ACC112 (cell line): ENCODE measurements around the gene TEN1.
A peak's percentile ranks its signal among the peaks of the same experiment; 100 is the strongest.

Experiments
- H2AFZ ChIP-seq: fragments of 200-600 bp; sonication (generic); one replicate; pipeline ENCODE4 v1.6.0; 2017; ENCODE audit warnings: antibody characterized with exemption, low read length; ENCODE audit not compliant: unreplicated experiment
- H3K27ac ChIP-seq: fragments of 200-600 bp; sonication (generic); 2 replicates; pipeline ENCODE4 v1.5.1; 2014; ENCODE audit warnings: low read depth, mild to moderate bottlenecking, antibody characterized with exemption, low read length, moderate library complexity
- H3K27me3 ChIP-seq: fragments of 200-600 bp; sonication (generic); 2 replicates; pipeline ENCODE4 v1.6.1; 2014; ENCODE audit warnings: mild to moderate bottlenecking, antibody characterized with exemption, low read length, moderate library complexity, mixed read lengths; ENCODE audit not compliant: insufficient read depth
- H3K36me3 ChIP-seq: fragments of 200-600 bp; sonication (generic); 2 replicates; pipeline ENCODE4 v1.6.1; 2016; ENCODE audit warnings: mild to moderate bottlenecking, antibody characterized with exemption, low read length, moderate library complexity, mixed read lengths; ENCODE audit not compliant: insufficient read depth
- H3K4me1 ChIP-seq: fragments of 200-600 bp; sonication (generic); one replicate; pipeline ENCODE4 v1.6.1; 2016; ENCODE audit warnings: low read length, mixed read lengths; ENCODE audit not compliant: insufficient read depth, unreplicated experiment, control insufficient read depth
- H3K4me3 ChIP-seq: fragments of 200-600 bp; sonication (generic); 2 replicates; pipeline ENCODE4 v1.5.1; 2014; ENCODE audit warnings: mild to moderate bottlenecking, low read depth, low read length
- H3K79me2 ChIP-seq: fragments of 200-600 bp; sonication (generic); one replicate; pipeline ENCODE4 v1.6.0; 2016; ENCODE audit warnings: low read length; ENCODE audit not compliant: control insufficient read depth, unreplicated experiment, insufficient read depth

The TEN1 gene

DNA sequence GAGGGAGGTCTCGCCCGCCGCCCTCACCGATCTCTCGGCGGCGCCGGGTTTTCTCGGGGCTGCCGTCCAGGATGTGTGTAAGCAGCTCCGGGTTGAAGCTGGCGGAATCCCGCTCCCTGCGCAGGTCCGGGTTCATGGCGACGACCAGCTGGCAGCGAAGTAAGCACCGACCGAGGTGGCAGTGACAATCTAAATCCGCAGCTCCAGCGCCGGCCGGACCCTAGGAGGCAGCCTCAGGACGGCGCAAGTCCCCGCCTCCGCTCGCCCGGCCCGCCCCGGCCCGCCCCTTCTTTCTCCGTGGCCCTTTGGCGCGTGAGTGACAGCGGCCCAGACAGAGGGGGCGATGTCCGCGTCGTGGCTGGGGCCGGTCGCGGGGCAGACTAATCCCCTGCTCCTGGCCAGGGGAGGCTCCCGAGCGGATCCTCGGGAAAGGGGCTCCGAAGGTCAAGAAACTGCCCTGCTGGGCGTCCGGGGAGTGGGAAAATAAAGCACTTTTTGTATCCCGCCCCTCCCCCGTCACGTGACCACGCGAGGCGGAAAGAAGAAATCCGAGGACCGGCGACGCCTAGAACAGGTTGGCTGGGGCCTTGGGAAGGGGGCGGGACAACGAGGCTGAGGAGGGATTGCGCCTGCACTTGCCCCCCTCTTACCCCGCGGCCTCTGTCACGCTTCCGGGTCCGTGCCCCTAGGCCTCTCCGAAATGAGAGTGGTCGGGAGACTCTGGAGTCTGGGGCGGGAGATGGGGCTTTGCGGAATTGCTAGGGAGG, at the start of gene TEN1, which contains the start of gene ACOX1:
TSS of gene TEN1 (plus strand) at position 303 of the 767 bp plus-strand sequence. CDS start 6,953 bp downstream, outside the sequence.
TSS of gene ACOX1 (minus strand) at position 229 of the 767 bp plus-strand sequence. CDS start at position 136, 93 bp downstream.
- H3K27ac ChIP-seq: peak within 1 kb of the TSS; percentile 90
- H3K27me3 ChIP-seq: no peaks in the 10 kb centered on the region
- H3K36me3 ChIP-seq: no peaks in the 10 kb centered on the region
- H3K79me2 ChIP-seq: peaks cover 35% of the 10 kb centered on the region
- H3K4me3 ChIP-seq: peak within 1 kb of the TSS; percentile 98
- peaks cover 51% of the 10 kb centered on the region for H3K4me1 ChIP-seq
- H2AFZ ChIP-seq: peak within 1 kb of the TSS; percentile 88

GRCh38 chr17:75931062-75931461, 48.0 kb upstream of the TEN1 start:
- Histone ChIP-seq H3K36me3 (no peaks in the 10 kb centered on the region), H2AFZ (no peak overlapping the region), H3K27me3 (no peaks in the 10 kb centered on the region), H3K27ac (no peak overlapping the region), H3K4me3 (no peak overlapping the region), H3K79me2 (no peaks in the 10 kb centered on the region), H3K4me1 (no peaks in the 10 kb centered on the region)

DNA sequence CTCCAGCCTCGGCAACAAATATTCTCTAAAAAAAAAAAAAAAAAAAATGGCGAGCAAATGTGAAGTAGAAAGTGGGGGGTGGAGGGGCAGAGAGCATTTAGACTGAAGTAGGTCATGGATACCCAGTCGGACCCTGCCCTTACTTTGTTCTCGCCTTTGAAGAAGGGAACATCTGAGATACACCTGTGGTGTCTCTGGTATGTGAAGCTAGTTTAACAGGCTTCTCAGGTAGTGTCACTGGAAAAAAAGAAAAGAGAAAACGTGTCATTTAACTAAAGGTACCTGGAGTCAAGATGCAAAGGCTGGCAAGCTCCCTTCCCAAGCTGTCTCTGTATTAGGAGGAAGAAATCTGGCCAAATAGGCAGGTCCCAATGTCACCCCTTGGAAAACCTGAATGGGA, 46.2 kb upstream of the TEN1 start:
- no peak overlapping the region for H3K4me3 ChIP-seq
- no peaks in the 10 kb centered on the region for H3K79me2 ChIP-seq
- H3K27me3 ChIP-seq: no peaks in the 10 kb centered on the region
- no peaks in the 10 kb centered on the region for H3K36me3 ChIP-seq
- no peak overlapping the region for H3K27ac ChIP-seq
- no peak overlapping the region for H2AFZ ChIP-seq
- H3K4me1 ChIP-seq: no peaks in the 10 kb centered on the region

GRCh38 chr17:75933808-75934207, 45.2 kb upstream of the TEN1 start:
- Histone ChIP-seq H3K27ac (no peak overlapping the region), H3K27me3 (no peaks in the 10 kb centered on the region), H3K4me3 (no peak overlapping the region), H3K79me2 (no peaks in the 10 kb centered on the region), H2AFZ (no peak overlapping the region), H3K4me1 (no peaks in the 10 kb centered on the region), H3K36me3 (no peaks in the 10 kb centered on the region)

- Histone ChIP-seq H3K79me2 (no peaks in the 10 kb centered on the region), H3K27ac (no peak overlapping the region), H3K4me3 (no peak overlapping the region), H3K27me3 (no peaks in the 10 kb centered on the region), H3K4me1 (peaks cover 10% of the 10 kb centered on the region), H2AFZ (no peak overlapping the region), H3K36me3 (no peaks in the 10 kb centered on the region)
Observed at GRCh38 chr17:75937652-75938051, 41.4 kb upstream of the TEN1 start.

GRCh38 chr17:75940727-75941441, 38.2 kb upstream of the TEN1 start, which contains the start of gene FBF1:
FBF1 (minus strand) TSS chr17:75941042; CDS start chr17:75938149, 2,893 bp downstream.
- peak within 1 kb of the TSS; percentile 90 for H3K4me3 ChIP-seq
- H3K27ac ChIP-seq: peak within 1 kb of the TSS; percentile 34; the same call in 1 of the 2 replicates
- H3K27me3 ChIP-seq: no peaks in the 10 kb centered on the region
- peaks cover 10% of the 10 kb centered on the region for H3K4me1 ChIP-seq
- peak within 1 kb of the TSS; percentile 99 for H2AFZ ChIP-seq
- H3K79me2 ChIP-seq: no peaks in the 10 kb centered on the region
- peaks cover 2% of the 10 kb centered on the region; the same call in 1 of the 2 replicates for H3K36me3 ChIP-seq

DNA sequence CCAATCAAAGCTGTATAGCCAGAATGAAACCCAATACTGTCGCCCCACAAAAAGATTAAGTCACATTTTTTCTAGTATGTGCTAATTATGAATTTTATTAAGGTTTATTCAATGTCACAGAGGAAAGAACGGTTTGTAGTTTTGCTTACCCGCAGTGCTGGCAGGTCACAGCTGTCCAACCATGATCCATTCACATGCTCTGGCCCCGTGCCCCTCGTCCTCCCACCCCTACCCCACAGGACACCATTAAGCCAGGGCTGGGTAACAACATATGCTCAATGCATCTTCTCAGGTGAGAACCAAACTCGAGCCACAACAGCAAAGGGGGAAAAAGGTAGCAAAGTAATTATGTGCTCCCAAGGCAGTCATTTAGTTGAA, 37.6 kb upstream of the TEN1 start:
- Histone ChIP-seq H2AFZ (peak overlapping the region; percentile 17), H3K27ac (peak overlapping the region; percentile 34; the same call in 1 of the 2 replicates), H3K27me3 (no peaks in the 10 kb centered on the region), H3K79me2 (no peaks in the 10 kb centered on the region), H3K4me1 (peaks cover 10% of the 10 kb centered on the region), H3K4me3 (peak overlapping the region; percentile 90), H3K36me3 (peaks cover 8% of the 10 kb centered on the region; the same call in 1 of the 2 replicates)

- H3K36me3 ChIP-seq: peaks cover 9% of the 10 kb centered on the region; the same call in 1 of the 2 replicates
- no peaks in the 10 kb centered on the region for H3K27me3 ChIP-seq
- no peak overlapping the region for H3K27ac ChIP-seq
- H2AFZ ChIP-seq: no peak overlapping the region
- H3K4me1 ChIP-seq: peaks cover 10% of the 10 kb centered on the region
- H3K4me3 ChIP-seq: no peak overlapping the region
- no peaks in the 10 kb centered on the region for H3K79me2 ChIP-seq
Observed at GRCh38 chr17:75942473-75942872, 36.6 kb upstream of the TEN1 start.

DNA sequence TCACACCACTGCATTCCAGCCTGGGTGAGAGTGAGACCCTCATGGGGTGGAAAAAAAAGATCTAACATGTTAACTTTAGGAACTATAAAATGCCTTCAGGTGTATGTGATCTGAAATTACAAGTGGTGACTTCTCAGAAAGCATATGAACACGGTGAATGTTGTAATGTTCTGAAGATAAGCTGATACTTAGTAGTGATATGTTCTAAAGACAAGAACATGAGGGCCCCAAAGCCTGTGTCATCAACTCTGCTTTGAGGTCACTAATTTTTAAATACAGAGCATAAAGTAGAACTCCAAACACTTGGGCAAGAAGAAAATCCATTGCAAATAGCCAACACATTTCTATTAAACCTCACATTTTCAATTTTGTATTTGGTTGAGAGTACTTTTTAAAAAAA, 35.5 kb upstream of the TEN1 start:
- H3K36me3 ChIP-seq: peaks cover 14% of the 10 kb centered on the region; the same call in 1 of the 2 replicates
- no peak overlapping the region for H3K4me3 ChIP-seq
- H3K27me3 ChIP-seq: no peaks in the 10 kb centered on the region
- no peak overlapping the region for H3K27ac ChIP-seq
- H3K79me2 ChIP-seq: no peaks in the 10 kb centered on the region
- H3K4me1 ChIP-seq: peaks cover 10% of the 10 kb centered on the region
- H2AFZ ChIP-seq: no peak overlapping the region

- H2AFZ ChIP-seq: no peak overlapping the region
- H3K4me1 ChIP-seq: peaks cover 8% of the 10 kb centered on the region
- H3K27ac ChIP-seq: no peak overlapping the region
- no peaks in the 10 kb centered on the region for H3K27me3 ChIP-seq
- no peaks in the 10 kb centered on the region for H3K79me2 ChIP-seq
- peaks cover 14% of the 10 kb centered on the region; the same call in 1 of the 2 replicates for H3K36me3 ChIP-seq
- no peak overlapping the region for H3K4me3 ChIP-seq
Observed at GRCh38 chr17:75945211-75945610, 33.8 kb upstream of the TEN1 start.
